ENCODE results near the gene AKAP5. TPM values are rescaled to one million over a fixed set of nuclear protein-coding genes. Genes with fewer than 3 reads are reported as not detected.
A peak's percentile ranks its signal among the peaks of the same experiment; 100 is the strongest.

Gene AKAP5
- total and polyA plus RNA-seq, 2 of the 13 experiments (the other 11 are each of a cell fraction or from before 2014, with no cell fraction given): 0.18 to 1.5 TPM

- TF ChIP-seq SRY (CRISPR knock-in tag; IDR thresholded peaks at IDR 0.05) (no peak), CCAR2 (optimal IDR thresholded peaks at IDR 0.05; ENCODE audit: low read depth, low read length) (no peak), ZNF567 (CRISPR knock-in tag; IDR thresholded peaks at IDR 0.05; ENCODE audit: borderline replicate concordance) (no peak), RERE (CRISPR knock-in tag; IDR thresholded peaks at IDR 0.05; ENCODE audit: low read depth) (no peak), ZFP1 (CRISPR knock-in tag; IDR thresholded peaks at IDR 0.05) (no peak; the same call in 1 of the 2 replicates), ZMYM3 (CRISPR knock-in tag; IDR thresholded peaks at IDR 0.05) (0 out of 2 replicates have a peak, but pooled peaks have one; percentile 33), ARID5B (CRISPR knock-in tag; IDR thresholded peaks at IDR 0.05) (0 out of 2 replicates have a peak, but pooled peaks have one; percentile 21), FOXO4 (CRISPR knock-in tag; conservative IDR thresholded peaks at IDR 0.05) (no peak), FOSL1 (CRISPR knock-in tag; IDR thresholded peaks at IDR 0.05; ENCODE audit: borderline replicate concordance) (no peak), ZNF382 (CRISPR knock-in tag; IDR thresholded peaks at IDR 0.05; ENCODE audit: borderline replicate concordance) (no peak), ZNF7 (CRISPR knock-in tag; IDR thresholded peaks at IDR 0.05) (no peak), DMAP1 (CRISPR knock-in tag; IDR thresholded peaks at IDR 0.05) (0 out of 2 replicates have a peak, but pooled peaks have one; percentile 43), ZBTB7B (CRISPR knock-in tag; IDR thresholded peaks at IDR 0.05) (0 out of 2 replicates have a peak, but pooled peaks have one; percentile 37), FOXK1 (CRISPR knock-in tag; IDR thresholded peaks at IDR 0.05; ENCODE audit: borderline replicate concordance, low read depth) (no peak), ZMAT5 (CRISPR knock-in tag; IDR thresholded peaks at IDR 0.05; ENCODE audit: borderline replicate concordance, low read depth) (no peak), MAX (IDR thresholded peaks at IDR 0.05) (no peak), ZNF34 (CRISPR knock-in tag; IDR thresholded peaks at IDR 0.05; ENCODE audit: borderline replicate concordance) (no peak)
Observed at GRCh38 chr14:64501411-64502171, 36.3 kb downstream of the AKAP5 start (continued).

Data from HepG2 (cell line).